Kidney (tissue), 14 donors: Measurements from ENCODE around the gene DHRS3. TPM values are rescaled to one million over a fixed set of nuclear protein-coding genes. Genes with fewer than 3 reads are reported as not detected.

ENCODE experiments used
- DNase-seq, 5 donors: peaks; one replicate each; pipeline ENCODE4 v3.0.0-alpha.2; 2013 to 2020
- FAIRE-seq: peaks from 2 replicates; lab custom pipeline; 2012; peaks lifted over from hg19 to GRCh38; lab: Jason Lieb, UNC
- H3K27ac ChIP-seq, 2 donors: one replicate each; pipeline ENCODE4 v1.7.0; 2013; ENCODE audit warnings: low read depth in 2 of 2, low read length in 2 of 2, inconsistent platforms in 1 of 2
- H3K27me3 ChIP-seq: one replicate; pipeline ENCODE4 v1.7.1; 2013; ENCODE audit warnings: low read length, inconsistent platforms; ENCODE audit not compliant: control insufficient read depth, insufficient read depth
- H3K36me3 ChIP-seq, 3 donors: one replicate each; pipeline versions ENCODE4 v1.7.0 to v1.7.1; 2013; ENCODE audit warnings: low read length in 3 of 3, control low read depth in 1 of 3, inconsistent platforms in 1 of 3; ENCODE audit not compliant: insufficient read depth in 3 of 3, control insufficient read depth in 2 of 3
- H3K4me1 ChIP-seq, 3 donors: one replicate each; pipeline versions ENCODE4 v1.7.0 to v1.7.1; 2013; ENCODE audit warnings: low read length in 3 of 3, inconsistent platforms in 1 of 3, low read depth in 1 of 3; ENCODE audit not compliant: control insufficient read depth in 2 of 3, insufficient read depth in 2 of 3
- H3K4me3 ChIP-seq, 3 donors: one replicate each; pipeline versions ENCODE4 v1.7.0 to v1.8.1; 2013; ENCODE audit warnings: low read length in 3 of 3, control low read depth in 1 of 3, inconsistent platforms in 1 of 3
- H3K9ac ChIP-seq, 3 donors: one replicate each; pipeline versions ENCODE4 v1.7.0 to v1.7.1; 2013; ENCODE audit warnings: low read length in 3 of 3, control low read depth in 1 of 3, inconsistent platforms in 1 of 3
- H3K9me3 ChIP-seq, 3 donors: one replicate each; pipeline versions ENCODE4 v1.7.0 to v1.7.1; 2013; ENCODE audit warnings: low read length in 3 of 3, control low read depth in 1 of 3, inconsistent platforms in 1 of 3; ENCODE audit not compliant: control insufficient read depth in 2 of 3, insufficient read depth in 1 of 3
- intact Hi-C: fragments of 100-400 bp; cut with DNase I; formaldehyde crosslinking; loops from one replicate; pipeline ENCODE4 v1.11.1; 2022
- polyA plus RNA-seq: library from polyadenylated mRNA; stranded (reverse); fragments of 350-450 nt; fragmentation: Illumina TruSeq; extraction: RNeasy Lipid Tissue Mini Kit (QIAGEN cat#74804); gene quantifications from one replicate; pipeline ENCODE4 v1.2.3, GENCODE V29; 2014; ENCODE audit warnings: low read depth, low replicate concordance; ENCODE audit not compliant: insufficient read depth
- total RNA-seq: library from RNA; stranded (reverse); fragmentation: NEBNext Ultra II Directional; extraction: Animal tissue kit (Norgen Biotek cat#: 25700); gene quantifications from one replicate; pipeline ENCODE4 v1.2.1, GENCODE V29; 2021
- TF ChIP-seq, protein P1 (sequence below): IDR thresholded peaks from 3 replicates; pipeline ENCODE4 v1.5.1; 2012; ENCODE audit warnings: mild to moderate bottlenecking, moderate library complexity, borderline replicate concordance; ENCODE audit not compliant: insufficient read depth; ENCODE audit errors: extremely low read depth
- donor health status: control.
- donor health status: control.
- donor health status: control.
- donor health status: control.
- donor health status: control.
- donor health status: DM: yes; HTN: yes; CAD: no.
- donor health status: Normal renal cell carcinoma (clear cell type).

DHRS3 gene
- total and polyA plus RNA-seq, 2 donors from 2014 or later, result 44.8 to 97.1 TPM

GRCh38 chr1:12634696-12635202, 16.7 kb upstream of the DHRS3 start:
- Histone ChIP-seq H3K36me3 (no peaks in the 10 kb centered on the region), H3K9ac (no peak overlapping the region), H3K27ac (peak overlapping the region in 1 of 2 donors; percentile 28), H3K9me3 (no peaks in the 10 kb centered on the region), H3K4me1 (peaks cover 0 to 10% (median 9%) of the 10 kb centered on the region in 3 donors), H3K4me3 (no peak overlapping the region), H3K27me3 (no peaks in the 10 kb centered on the region)
- TF ChIP-seq, protein P1, sequence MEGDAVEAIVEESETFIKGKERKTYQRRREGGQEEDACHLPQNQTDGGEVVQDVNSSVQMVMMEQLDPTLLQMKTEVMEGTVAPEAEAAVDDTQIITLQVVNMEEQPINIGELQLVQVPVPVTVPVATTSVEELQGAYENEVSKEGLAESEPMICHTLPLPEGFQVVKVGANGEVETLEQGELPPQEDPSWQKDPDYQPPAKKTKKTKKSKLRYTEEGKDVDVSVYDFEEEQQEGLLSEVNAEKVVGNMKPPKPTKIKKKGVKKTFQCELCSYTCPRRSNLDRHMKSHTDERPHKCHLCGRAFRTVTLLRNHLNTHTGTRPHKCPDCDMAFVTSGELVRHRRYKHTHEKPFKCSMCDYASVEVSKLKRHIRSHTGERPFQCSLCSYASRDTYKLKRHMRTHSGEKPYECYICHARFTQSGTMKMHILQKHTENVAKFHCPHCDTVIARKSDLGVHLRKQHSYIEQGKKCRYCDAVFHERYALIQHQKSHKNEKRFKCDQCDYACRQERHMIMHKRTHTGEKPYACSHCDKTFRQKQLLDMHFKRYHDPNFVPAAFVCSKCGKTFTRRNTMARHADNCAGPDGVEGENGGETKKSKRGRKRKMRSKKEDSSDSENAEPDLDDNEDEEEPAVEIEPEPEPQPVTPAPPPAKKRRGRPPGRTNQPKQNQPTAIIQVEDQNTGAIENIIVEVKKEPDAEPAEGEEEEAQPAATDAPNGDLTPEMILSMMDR, result no peak
- intact Hi-C loops, result no loop called here
- DNase-seq, result no peak
- FAIRE-seq, result no peak

GRCh38 chr1:12634156-12634555, 16.1 kb upstream of the DHRS3 start:
- Histone ChIP-seq H3K9ac (no peak overlapping the region), H3K36me3 (no peaks in the 10 kb centered on the region), H3K27me3 (no peaks in the 10 kb centered on the region), H3K9me3 (no peaks in the 10 kb centered on the region), H3K4me1 (peaks cover 0 to 10% (median 9%) of the 10 kb centered on the region in 3 donors), H3K27ac (no peak overlapping the region), H3K4me3 (no peak overlapping the region)
- FAIRE-seq, result no peak
- TF ChIP-seq, protein P1, result no peak
- intact Hi-C loops, result no loop called here
- DNase-seq, result no peak

DNA sequence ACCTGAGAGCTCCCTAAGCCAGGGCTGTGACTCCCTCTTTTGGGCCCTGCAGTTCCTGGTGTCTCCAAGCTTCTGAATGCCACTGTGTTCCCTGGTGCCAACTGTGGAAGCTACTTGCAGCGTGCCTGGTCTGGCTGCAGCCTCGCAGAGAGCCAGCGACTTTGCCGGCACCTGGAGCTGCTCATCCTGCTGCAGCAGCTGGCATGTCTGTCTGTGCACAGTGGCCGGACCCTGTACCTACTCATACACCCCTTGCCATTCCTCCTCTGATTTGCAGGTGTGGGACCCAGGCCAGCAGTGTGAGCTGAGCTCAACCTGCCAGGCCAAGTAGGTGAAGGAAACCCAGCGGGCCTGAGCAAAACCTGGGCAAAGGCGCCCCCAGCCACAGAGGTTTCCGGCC, 13.6 kb upstream of the DHRS3 start:
- no peaks in the 10 kb centered on the region for H3K27me3 ChIP-seq
- no peak for FAIRE-seq
- no peaks in the 10 kb centered on the region for H3K9me3 ChIP-seq
- no peak for DNase-seq
- no peak overlapping the region for H3K27ac ChIP-seq
- H3K4me3 ChIP-seq, result no peak overlapping the region
- no peaks in the 10 kb centered on the region for H3K36me3 ChIP-seq
- intact Hi-C loops, result no loop called here
- no peak overlapping the region for H3K9ac ChIP-seq
- H3K4me1 ChIP-seq, result peaks cover 0 to 6% (median 5%) of the 10 kb centered on the region in 3 donors
- TF ChIP-seq, protein P1, result no peak

DNA sequence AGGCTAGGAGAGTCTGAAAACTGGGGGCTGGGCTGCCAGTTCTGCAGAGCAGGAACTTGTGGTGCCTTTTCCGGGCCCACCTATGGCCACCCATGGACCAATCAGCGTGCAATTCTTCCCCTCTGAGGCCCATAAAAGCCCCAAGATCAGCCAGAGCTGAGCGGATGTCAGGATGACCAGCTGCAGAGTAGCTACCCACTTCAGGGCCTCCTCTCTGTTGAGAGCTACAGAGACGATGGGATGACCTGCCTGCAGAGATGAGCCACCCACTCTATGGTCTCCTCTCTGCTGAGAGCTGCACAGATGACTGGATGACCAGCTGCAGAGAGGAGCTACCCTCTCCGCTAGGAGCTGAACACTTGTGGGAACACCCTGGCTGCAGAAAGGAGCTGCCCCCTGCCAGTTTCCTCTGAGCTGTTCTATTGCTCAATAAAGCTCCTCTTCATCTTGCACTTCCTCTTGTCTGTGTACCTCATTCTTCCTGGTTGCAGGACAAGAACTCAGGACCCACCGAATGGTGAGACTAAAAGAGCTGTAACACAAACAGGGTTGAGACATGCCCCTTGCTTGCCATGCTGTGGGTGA, 13.0 kb upstream of the DHRS3 start:
- DNase-seq, result no peak
- Histone ChIP-seq H3K36me3 (no peaks in the 10 kb centered on the region), H3K27ac (no peak overlapping the region), H3K9me3 (no peaks in the 10 kb centered on the region), H3K27me3 (no peaks in the 10 kb centered on the region), H3K4me3 (no peak overlapping the region), H3K4me1 (peaks cover 0 to under 1% (median 0%) of the 10 kb centered on the region in 3 donors), H3K9ac (no peak overlapping the region)
- TF ChIP-seq, protein P1, result no peak
- FAIRE-seq, result no peak
- intact Hi-C loops, result no loop called here
